Measurements from ENCODE around the gene SUFU. TPM values are rescaled to one million over a fixed set of nuclear protein-coding genes. Genes with fewer than 3 reads are reported as not detected.

Gene SUFU
- total and polyA plus RNA-seq, 2 donors (not counting 1 experiment from before 2014, with no cell fraction given): 4.8 to 13.3 TPM

GRCh38 chr10:102646610-102647442 lies 143.1 kb downstream of the SUFU start:
- Histone ChIP-seq H3K4me2 (replicated peaks; ENCODE audit: low read depth, low read length, poor library complexity, severe bottlenecking) (peak overlapping the region; percentile 94), H3K36me3 (replicated peaks in 1 of 2; ENCODE audit: control extremely low read depth in 1 of 2, control insufficient read depth in 1 of 2, extremely low read depth in 1 of 2, insufficient read depth in 2 of 2, low read length in 1 of 2) (no peaks in the 10 kb centered on the region), H3K4me1 (ENCODE audit: control insufficient read depth in 2 of 2, insufficient read depth in 2 of 2, low read length in 2 of 2) (peaks cover 58 to 63% of the 10 kb centered on the region in 2 donors), H4K20me1 (ENCODE audit: control insufficient read depth, insufficient read depth, low read length, poor library complexity, severe bottlenecking) (peaks cover 55% of the 10 kb centered on the region), H3K9ac (ENCODE audit: low read length) (peak overlapping the region; percentile 83), H2AFZ (ENCODE audit: insufficient read depth, low read depth, low read length, poor library complexity, severe bottlenecking) (peak overlapping the region; percentile 78), H3K9me3 (ENCODE audit: control extremely low read depth in 1 of 3, control insufficient read depth in 2 of 3, insufficient read depth in 1 of 3, low read length in 2 of 3) (no peaks in the 10 kb centered on the region), H3K27ac (ENCODE audit: low read length in 2 of 2) (peak overlapping the region; percentile 90), H3K79me2 (ENCODE audit: control insufficient read depth, insufficient read depth, low read length) (peaks cover 74% of the 10 kb centered on the region), H3K27me3 (replicated peaks in 1 of 4; ENCODE audit: control extremely low read depth in 1 of 4, control insufficient read depth in 3 of 4, insufficient read depth in 4 of 4, low read length in 3 of 4) (no peaks in the 10 kb centered on the region), H3K4me3 (ENCODE audit: control extremely low read depth in 1 of 5, extremely low read depth in 1 of 5, insufficient read depth in 1 of 5, low read depth in 2 of 5, low read length in 4 of 5) (peak overlapping the region; percentile 55 to 89 (median 82))
- H3K4me3 Mint-ChIP-seq: peak overlapping the region; percentile 97
- ChIA-PET POLR2A (interaction anchor here (0.5 to 4.0 kb wide), 11 partner anchors 8 to 528 kb away, joined by 4 to 49 read pairs (median 15); partner anchors contain the start of genes ARL3, NFKB2, SFXN2 and SUFU), CTCF (interaction anchor here (0.6 to 3.8 kb wide), 6 partner anchors 20 to 253 kb away, joined by 3 to 50 read pairs (median 3); partner anchors contain the start of genes ACTR1A, ARL3 and SFXN2)
- DNase-seq: peak; percentile 68
- ATAC-seq (ENCODE audit: low read depth): no peak
- peak overlapping the region; percentile 99 for H3K27ac Mint-ChIP-seq
- H3K27me3 Mint-ChIP-seq: no peaks in the 10 kb centered on the region
- intact Hi-C loops (cut with micrococcal nuclease): loop anchor here (1.0 to 5.0 kb wide), 7 partner anchors 14 to 830 kb away; partner anchors contain the start of genes ARL3, CNNM2, GBF1 and NFKB2
- TF ChIP-seq CTCF (IDR thresholded peaks at IDR 0.05): no peak
- no peak for TF ChIP-seq EZH2 (IDR thresholded peaks at IDR 0.05; ENCODE audit: borderline replicate concordance, insufficient read depth, low read depth, low read length, poor library complexity, severe bottlenecking)
- no peaks in the 10 kb centered on the region for H3K9me3 Mint-ChIP-seq (ENCODE audit: insufficient read depth)
- WGBS (ENCODE audit: insufficient coverage): 14% methylated on average over 12 of the region's 18 CpGs
- H3K4me1 Mint-ChIP-seq: peaks cover 63% of the 10 kb centered on the region

Data from B cell (primary cell).